NB4 (cell line): ENCODE results near the gene STAU1.
"Not testable (repeated sequence)": the region's sequence is repeated elsewhere in the genome, so short reads cannot be mapped to it uniquely, and the experiment has no call there.

Experiments used
- DNase-seq: peaks from one replicate; pipeline ENCODE4 v3.0.0; 2010; ENCODE audit warnings: low read depth
- H3K4me3 ChIP-seq: one replicate; pipeline ENCODE4 v1.5.1; 2011; ENCODE audit warnings: mild to moderate bottlenecking, low read depth, low read length, moderate library complexity
- CTCF ChIP-seq: IDR thresholded peaks from one replicate; pipeline ENCODE4 v1.5.1; 2012; ENCODE audit warnings: low read depth, low read length
- MAX ChIP-seq: IDR thresholded peaks from 2 replicates; pipeline ENCODE4 v1.6.1; 2011; ENCODE audit warnings: low read depth, low read length
- MYC ChIP-seq: IDR thresholded peaks from 2 replicates; pipeline ENCODE4 v1.6.1; 2011; ENCODE audit warnings: low read depth, low read length
- POLR2A ChIP-seq: IDR thresholded peaks from 2 replicates; pipeline ENCODE4 v1.6.1; 2011; ENCODE audit warnings: mild to moderate bottlenecking; ENCODE audit not compliant: insufficient read length; ENCODE audit errors: extremely low read depth

The STAU1 gene

GRCh38 chr20:49219924-49220831 lies 32.0 kb upstream of the STAU1 start:
- TF ChIP-seq POLR2A (no peak), MYC (no peak), MAX (no peak), CTCF (no peak)
- no peak for DNase-seq
- peak overlapping the region; percentile 99 for H3K4me3 ChIP-seq

- peak; percentile 99 for DNase-seq
- TF ChIP-seq MAX, result peak; percentile 94
- TF ChIP-seq CTCF, result no peak
- TF ChIP-seq MYC, result peak; percentile 88
- TF ChIP-seq POLR2A, result peak; percentile 90
- H3K4me3 ChIP-seq, result peak within 1 kb of the TSS; percentile 99
Observed at GRCh38 chr20:49219091-49219923, 31.2 kb upstream of the STAU1 start, which contains the start of gene DDX27. TSS of gene DDX27 (plus strand) at chr20:49219416. CDS start at chr20:49219449, 33 bp downstream.

- DNase-seq, result not testable (repeated sequence)
- peak overlapping the region; percentile 99 for H3K4me3 ChIP-seq
Observed at GRCh38 chr20:49218739-49219090, 30.6 kb upstream of the STAU1 start.

- peak; percentile 94 for DNase-seq
- TF ChIP-seq MYC (no peak), POLR2A (no peak), MAX (0 out of 2 replicates have a peak, but pooled peaks have one; percentile 44), CTCF (peak; percentile 90)
- H3K4me3 ChIP-seq, result peak overlapping the region; percentile 12
Observed at GRCh38 chr20:49216991-49217578, 29.0 kb upstream of the STAU1 start.

- TF ChIP-seq MAX, result no peak
- TF ChIP-seq CTCF, result no peak
- TF ChIP-seq MYC, result no peak
- TF ChIP-seq POLR2A, result no peak
- no peak overlapping the region for H3K4me3 ChIP-seq
- DNase-seq, result no peak
Observed at GRCh38 chr20:49215232-49215631, 27.1 kb upstream of the STAU1 start.

- DNase-seq, result no peak
- no peak overlapping the region for H3K4me3 ChIP-seq
- TF ChIP-seq POLR2A, result no peak
Observed at GRCh38 chr20:49214571-49214970, 26.4 kb upstream of the STAU1 start.

- no peak overlapping the region for H3K4me3 ChIP-seq
- no peak for TF ChIP-seq MYC
- no peak for TF ChIP-seq MAX
- no peak for TF ChIP-seq CTCF
- TF ChIP-seq POLR2A, result no peak
- DNase-seq, result no peak
Observed at GRCh38 chr20:49210757-49211110, 22.6 kb upstream of the STAU1 start.
